ENCODE results near the gene MRPL57. TPM values are rescaled to one million over a fixed set of nuclear protein-coding genes. Genes with fewer than 3 reads are reported as not detected.

MRPL57 gene
- total RNA-seq, 1 experiment from 2014 or later: 26.3 TPM

GRCh38 chr13:21148557-21149258 is 27.8 kb upstream of the MRPL57 start:
- peaks cover 12% of the 10 kb centered on the region; the same call in 1 of the 2 replicates for H4K20me1 ChIP-seq (ENCODE audit: insufficient read depth)
- DNase-seq (ENCODE audit: low read depth, low spot score): no peak
- H3K4me2 ChIP-seq (ENCODE audit: low read length): no peak overlapping the region
- H3K9me3 ChIP-seq (ENCODE audit: control insufficient read depth in 1 of 2, insufficient read depth in 1 of 2, low read depth in 1 of 2, low read length in 2 of 2): no peaks in the 10 kb centered on the region
- TF ChIP-seq CTCF (IDR thresholded peaks at IDR 0.05 in 2 of 3, conservative IDR thresholded peaks at IDR 0.05 in 1 of 3; ENCODE audit: borderline replicate concordance in 1 of 3, insufficient read depth in 1 of 3, low read depth in 2 of 3, low read length in 2 of 3) (no peak), MAX (IDR thresholded peaks at IDR 0.05) (no peak), EZH2phosphoT487 (IDR thresholded peaks at IDR 0.05; ENCODE audit: borderline replicate concordance) (no peak), ZFX (IDR thresholded peaks at IDR 0.05) (no peak), CEBPB (IDR thresholded peaks at IDR 0.05; ENCODE audit: low read depth) (no peak)
- intact Hi-C loops (cut with micrococcal nuclease): no loop called here
- H3K9ac ChIP-seq (ENCODE audit: low read length): no peak overlapping the region
- RAD21 ChIA-PET (ENCODE audit: low non-redundant PET in 1 of 2, low total read pairs in 2 of 2, uncharacterized antibody in 2 of 2, unreplicated experiment in 2 of 2): no interaction called here
- H3K79me2 ChIP-seq (ENCODE audit: insufficient read depth, low read length): peaks cover 31% of the 10 kb centered on the region
- CTCF ChIA-PET: no interaction called here
- H3K27me3 ChIP-seq (ENCODE audit: insufficient read depth, low read length): no peaks in the 10 kb centered on the region
- no peak overlapping the region for H3K4me3 ChIP-seq (replicated peaks in 1 of 2; ENCODE audit: low read depth in 1 of 2, low read length in 2 of 2)
- H3K27ac ChIP-seq (ENCODE audit: low read depth, low read length): no peak overlapping the region
- H3K4me1 ChIP-seq (ENCODE audit: control insufficient read depth in 1 of 2, insufficient read depth in 2 of 2, low read length in 2 of 2): no peaks in the 10 kb centered on the region
- H3K36me3 ChIP-seq (ENCODE audit: control insufficient read depth in 1 of 2, insufficient read depth in 2 of 2, low read length in 2 of 2): peaks cover 17 to 23% of the 10 kb centered on the region in 2 experiments; a peak in 3 of 4 replicates
- ATAC-seq: no peak
- no peaks in the 10 kb centered on the region for H3K9me2 ChIP-seq (ENCODE audit: insufficient read depth)
- BruUV-seq (replicated peaks): no TSS peak
- POLR2A ChIA-PET: interaction anchor here (2.1 kb wide), 1 partner anchor 28 kb away, joined by 7 read pairs; the partner anchor contains the start of genes MRPL57 and SKA3
- H2AFZ ChIP-seq (ENCODE audit: low read depth, low read length, poor library complexity, severe bottlenecking): no peak overlapping the region

- Histone ChIP-seq H2AFZ (ENCODE audit: low read depth, low read length, poor library complexity, severe bottlenecking) (no peak overlapping the region), H3K27me3 (ENCODE audit: insufficient read depth, low read length) (no peaks in the 10 kb centered on the region), H3K79me2 (ENCODE audit: insufficient read depth, low read length) (peaks cover 22% of the 10 kb centered on the region), H3K4me3 (replicated peaks in 1 of 2; ENCODE audit: low read depth in 1 of 2, low read length in 2 of 2) (no peak overlapping the region), H3K27ac (ENCODE audit: low read depth, low read length) (no peak overlapping the region), H3K4me2 (ENCODE audit: low read length) (no peak overlapping the region), H3K9me2 (ENCODE audit: insufficient read depth) (no peaks in the 10 kb centered on the region), H3K9ac (ENCODE audit: low read length) (no peak overlapping the region), H4K20me1 (ENCODE audit: insufficient read depth) (peaks cover 8% of the 10 kb centered on the region; the same call in 1 of the 2 replicates), H3K36me3 (ENCODE audit: control insufficient read depth in 1 of 2, insufficient read depth in 2 of 2, low read length in 2 of 2) (peaks cover 17 to 21% of the 10 kb centered on the region in 2 experiments; a peak in 3 of 4 replicates), H3K9me3 (ENCODE audit: control insufficient read depth in 1 of 2, insufficient read depth in 1 of 2, low read depth in 1 of 2, low read length in 2 of 2) (no peaks in the 10 kb centered on the region), H3K4me1 (ENCODE audit: control insufficient read depth in 1 of 2, insufficient read depth in 2 of 2, low read length in 2 of 2) (no peaks in the 10 kb centered on the region)
- intact Hi-C loops (cut with micrococcal nuclease): no loop called here
- CTCF ChIA-PET: no interaction called here
- POLR2A ChIA-PET: interaction anchor here (2.1 kb wide), 1 partner anchor 27 kb away, joined by 7 read pairs; the partner anchor contains the start of genes MRPL57 and SKA3
- ATAC-seq (peak; percentile 33; the same call in 1 of the 2 replicates), DNase-seq (ENCODE audit: low read depth, low spot score) (no peak)
- no TSS peak for BruUV-seq (replicated peaks)
- TF ChIP-seq ZFX (IDR thresholded peaks at IDR 0.05) (no peak), ELF1 (IDR thresholded peaks at IDR 0.05; ENCODE audit: borderline replicate concordance, low read depth) (no peak), CEBPB (IDR thresholded peaks at IDR 0.05; ENCODE audit: low read depth) (no peak), YY1 (IDR thresholded peaks at IDR 0.05; ENCODE audit: extremely low read depth, insufficient replicate concordance, low read depth, low read length) (no peak), MAX (IDR thresholded peaks at IDR 0.05) (no peak), CBX3 (IDR thresholded peaks at IDR 0.05; ENCODE audit: low read depth) (no peak), SIN3A (IDR thresholded peaks at IDR 0.05; ENCODE audit: low read depth) (no peak), EZH2 (IDR thresholded peaks at IDR 0.05) (no peak)
- RAD21 ChIA-PET (ENCODE audit: low non-redundant PET in 1 of 2, low total read pairs in 2 of 2, uncharacterized antibody in 2 of 2, unreplicated experiment in 2 of 2): no interaction called here
Observed at GRCh38 chr13:21149568-21149967, 26.9 kb upstream of the MRPL57 start.
